Endodermal cell (in vitro differentiated cells): Measurements from ENCODE around the gene ATF4. TPM values are rescaled to one million over a fixed set of nuclear protein-coding genes. Genes with fewer than 3 reads are reported as not detected.

Source experiments
- DNase-seq: peaks from one replicate; pipeline ENCODE4 v3.0.0-alpha.2; 2017
- H3K27ac ChIP-seq: 2 replicates; pipeline ENCODE4 v1.5.1; 2013; ENCODE audit warnings: mild to moderate bottlenecking, low read depth, low read length, moderate library complexity
- H3K27me3 ChIP-seq: 2 replicates; pipeline ENCODE4 v1.6.1; 2013; ENCODE audit warnings: mild to moderate bottlenecking, low read length, moderate library complexity; ENCODE audit not compliant: insufficient read depth, control insufficient read depth, poor library complexity, severe bottlenecking
- H3K36me3 ChIP-seq: 2 replicates; pipeline ENCODE4 v1.7.0; 2013; ENCODE audit warnings: mild to moderate bottlenecking, low read length, moderate library complexity; ENCODE audit not compliant: control insufficient read depth, insufficient read depth
- H3K4me1 ChIP-seq: one replicate; pipeline ENCODE4 v1.7.0; 2013; ENCODE audit warnings: low read length; ENCODE audit not compliant: control insufficient read depth, insufficient read depth
- H3K4me3 ChIP-seq: 2 replicates; pipeline ENCODE4 v1.5.1; 2013; ENCODE audit warnings: mild to moderate bottlenecking, low read length, moderate library complexity
- H3K9ac ChIP-seq: 2 replicates; pipeline ENCODE4 v1.6.1; 2013; ENCODE audit warnings: mild to moderate bottlenecking, low read length, moderate library complexity; ENCODE audit not compliant: poor library complexity, severe bottlenecking; ENCODE audit errors: extremely low read depth
- H3K9me3 ChIP-seq: 2 replicates; pipeline ENCODE4 v1.6.1; 2013; ENCODE audit warnings: mild to moderate bottlenecking, low read length, moderate library complexity; ENCODE audit not compliant: control insufficient read depth
- H3K27ac Mint-ChIP-seq: 2 replicates; pipeline ENCODE4 v1.8.0; 2020; ENCODE audit warnings: mixed read lengths
- H3K27me3 Mint-ChIP-seq: 2 replicates; pipeline ENCODE4 v1.8.0; 2021; ENCODE audit warnings: mild to moderate bottlenecking, mixed read lengths; ENCODE audit not compliant: insufficient read depth
- H3K36me3 Mint-ChIP-seq: 2 replicates; pipeline ENCODE4 v1.8.0; 2020; ENCODE audit warnings: low read depth, mixed read lengths
- H3K4me1 Mint-ChIP-seq: 2 replicates; pipeline ENCODE4 v1.8.0; 2020; ENCODE audit warnings: mixed read lengths
- H3K4me3 Mint-ChIP-seq: 2 replicates; pipeline ENCODE4 v1.8.0; 2020; ENCODE audit warnings: mild to moderate bottlenecking, moderate library complexity, mixed read lengths
- H3K9me3 Mint-ChIP-seq: 2 replicates; pipeline ENCODE4 v1.8.0; 2020; ENCODE audit warnings: mild to moderate bottlenecking, mixed read lengths
- CTCF ChIP-seq: fragments of 200-600 bp; sonication (generic); conservative IDR thresholded peaks from 2 replicates; pipeline ENCODE4 v1.5.0; 2021; ENCODE audit warnings: antibody characterized with exemption, mild to moderate bottlenecking
- WGBS, 2 experiments: methylation state at CpG; one replicate each; pipeline versions ENCODE4 v1.1.5 to v1.1.7; 2013; ENCODE audit warnings: missing lambda C conversion rate in 2 of 2, mixed read lengths in 1 of 2; ENCODE audit not compliant: insufficient coverage in 1 of 2, insufficient read length in 1 of 2; 5-methylcytosine and 5-hydroxymethylcytosine counted together
- total RNA-seq, 2 donors: library from RNA; stranded (reverse); fragmentation: NEBNext Ultra II Directional in 1 of 2; extraction: Animal tissue kit (Norgen Biotek cat#: 25700) in 1 of 2; gene quantifications; 2 replicates in 1 of 2; 3 replicates in 1 of 2; pipeline ENCODE4 v1.2.1, GENCODE V29; 2021

The ATF4 gene
- total RNA-seq, 2 donors from 2014 or later: 335 to 341 TPM

GRCh38 chr22:39497429-39497828, 22.9 kb upstream of the ATF4 start:
- H3K9me3 ChIP-seq: no peaks in the 10 kb centered on the region
- no peaks in the 10 kb centered on the region for H3K36me3 Mint-ChIP-seq
- 94 to 99% methylated on average over 7 to 8 of the region's 8 CpGs for WGBS, 2 experiments

GRCh38 chr22:39498368-39498767, 22.0 kb upstream of the ATF4 start:
- DNase-seq: no peak
- no peaks in the 10 kb centered on the region for H3K9me3 Mint-ChIP-seq
- no peak overlapping the region for H3K27ac Mint-ChIP-seq
- peaks cover 22% of the 10 kb centered on the region for H3K4me1 Mint-ChIP-seq
- Histone ChIP-seq H3K4me1 (peaks cover 17% of the 10 kb centered on the region), H3K4me3 (no peak overlapping the region), H3K36me3 (peaks cover under 1% of the 10 kb centered on the region), H3K27ac (no peak overlapping the region), H3K9ac (no peak overlapping the region), H3K9me3 (no peaks in the 10 kb centered on the region), H3K27me3 (no peaks in the 10 kb centered on the region)
- no peak overlapping the region for H3K4me3 Mint-ChIP-seq
- WGBS, 2 experiments: 80% methylated on average over 2 of the region's 2 CpGs; no CpG with 5 or more reads in 1 of the 2 experiments
- H3K36me3 Mint-ChIP-seq: peaks cover 1% of the 10 kb centered on the region
- no peak for TF ChIP-seq CTCF
- H3K27me3 Mint-ChIP-seq: peaks cover 37% of the 10 kb centered on the region

More at GRCh38 chr22:39497429-39497828, 22.9 kb upstream of the ATF4 start:
- peaks cover 37% of the 10 kb centered on the region for H3K27me3 Mint-ChIP-seq
- Histone ChIP-seq H3K4me1 (peaks cover 17% of the 10 kb centered on the region), H3K27me3 (no peaks in the 10 kb centered on the region), H3K9ac (no peak overlapping the region), H3K4me3 (no peak overlapping the region), H3K27ac (no peak overlapping the region), H3K36me3 (no peaks in the 10 kb centered on the region)
- no peaks in the 10 kb centered on the region for H3K9me3 Mint-ChIP-seq
- no peak for TF ChIP-seq CTCF
- no peak overlapping the region for H3K4me3 Mint-ChIP-seq
- no peak overlapping the region for H3K27ac Mint-ChIP-seq
- peaks cover 22% of the 10 kb centered on the region for H3K4me1 Mint-ChIP-seq
- DNase-seq: no peak

GRCh38 chr22:39498802-39499201, 21.6 kb upstream of the ATF4 start:
- Mint-ChIP-seq H3K27ac (no peak overlapping the region), H3K36me3 (peaks cover 5% of the 10 kb centered on the region), H3K4me1 (peaks cover 24% of the 10 kb centered on the region), H3K4me3 (peak overlapping the region; percentile 20), H3K9me3 (no peaks in the 10 kb centered on the region), H3K27me3 (peaks cover 35% of the 10 kb centered on the region)
- Histone ChIP-seq H3K4me3 (no peak overlapping the region), H3K9ac (no peak overlapping the region), H3K27me3 (no peaks in the 10 kb centered on the region), H3K4me1 (peaks cover 21% of the 10 kb centered on the region), H3K36me3 (peaks cover 5% of the 10 kb centered on the region), H3K9me3 (no peaks in the 10 kb centered on the region), H3K27ac (no peak overlapping the region)
- no peak for DNase-seq
- no peak for TF ChIP-seq CTCF
- 37 to 51% methylated on average over 2 to 3 of the region's 3 CpGs for WGBS, 2 experiments
